ENCODE data around the gene NPC1.

- TF ChIP-seq CTCF (IDR thresholded peaks at IDR 0.05) (no peak), HDAC2 (IDR thresholded peaks at IDR 0.05) (no peak), POLR2A (IDR thresholded peaks at IDR 0.05; ENCODE audit: low read length) (no peak), SMC3 (IDR thresholded peaks at IDR 0.05) (no peak), FOSB (CRISPR knock-in tag; IDR thresholded peaks at IDR 0.05) (no peak), JUNB (IDR thresholded peaks at IDR 0.05) (no peak), HES2 (IDR thresholded peaks at IDR 0.05) (no peak), MAX (IDR thresholded peaks at IDR 0.05) (no peak), MAFK (IDR thresholded peaks at IDR 0.05; ENCODE audit: partially characterized antibody) (no peak), SREBF2 (IDR thresholded peaks at IDR 0.05) (no peak), BCL3 (IDR thresholded peaks at IDR 0.05) (no peak)
These were observed 47.0 kb downstream of the NPC1 start for GRCh38 chr18:23539296-23539695.

All from A549 (cell line).